HUES6 (cell line): ENCODE data around the gene RNF14.

Experiments
- H3K27ac ChIP-seq: 2 replicates; pipeline ENCODE4 v1.7.0; 2013; ENCODE audit warnings: low read depth, mild to moderate bottlenecking, low read length, inconsistent platforms
- H3K27me3 ChIP-seq: 2 replicates; pipeline ENCODE4 v1.6.1; 2013; ENCODE audit warnings: low read length; ENCODE audit not compliant: control insufficient read depth, insufficient read depth
- H3K36me3 ChIP-seq: 2 replicates; pipeline ENCODE4 v1.6.1; 2013; ENCODE audit warnings: low read length; ENCODE audit not compliant: control insufficient read depth, insufficient read depth
- H3K4me1 ChIP-seq: 2 replicates; pipeline ENCODE4 v1.6.1; 2013; ENCODE audit warnings: low read length; ENCODE audit not compliant: control insufficient read depth, insufficient read depth
- H3K4me3 ChIP-seq: 2 replicates; pipeline ENCODE4 v1.5.1; 2013; ENCODE audit warnings: low read depth, low read length
- H3K9ac ChIP-seq: one replicate; pipeline ENCODE4 v1.6.1; 2013; ENCODE audit warnings: mild to moderate bottlenecking, low read length
- H3K9me3 ChIP-seq: 2 replicates; pipeline ENCODE4 v1.6.1; 2013; ENCODE audit warnings: low read depth, low read length; ENCODE audit not compliant: control insufficient read depth, insufficient read depth

The RNF14 gene

DNA sequence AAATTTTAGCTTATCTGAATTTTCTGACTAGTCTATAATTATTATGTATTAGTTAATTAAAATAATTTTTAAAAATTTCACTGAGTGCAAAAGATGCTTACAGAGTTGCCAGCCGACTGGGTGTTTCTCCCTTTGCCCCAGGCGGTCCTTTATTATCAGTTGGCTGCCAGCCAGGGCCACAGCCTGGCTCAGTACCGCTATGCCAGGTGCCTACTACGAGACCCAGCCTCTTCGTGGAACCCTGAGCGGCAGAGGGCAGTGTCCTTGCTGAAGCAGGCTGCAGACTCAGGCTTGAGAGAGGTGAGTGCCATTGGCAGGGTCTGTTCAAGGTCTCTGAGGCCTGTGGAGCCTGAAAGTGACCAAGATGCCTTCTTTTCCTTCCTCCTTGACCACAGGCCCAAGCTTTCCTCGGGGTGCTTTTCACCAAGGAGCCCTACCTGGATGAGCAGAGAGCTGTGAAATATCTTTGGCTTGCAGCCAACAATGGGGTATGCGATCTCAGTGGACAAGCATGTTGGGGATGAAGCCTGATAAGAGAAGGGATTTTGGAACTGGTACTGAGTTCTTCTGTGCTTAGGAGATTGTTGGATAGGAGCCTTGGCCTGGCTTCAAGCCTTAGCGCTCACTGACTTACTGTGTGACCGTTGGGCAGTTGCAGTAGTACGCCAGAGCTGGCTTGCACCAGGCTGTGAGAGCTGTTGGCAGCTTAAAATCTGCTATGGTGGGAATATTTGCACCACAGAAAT, 34.6 kb upstream of the RNF14 start:
- Histone ChIP-seq H3K27ac (no peak overlapping the region), H3K9ac (no peak overlapping the region), H3K4me1 (no peaks in the 10 kb centered on the region), H3K9me3 (no peaks in the 10 kb centered on the region), H3K36me3 (peaks cover 93% of the 10 kb centered on the region), H3K27me3 (no peaks in the 10 kb centered on the region), H3K4me3 (no peak overlapping the region)

DNA sequence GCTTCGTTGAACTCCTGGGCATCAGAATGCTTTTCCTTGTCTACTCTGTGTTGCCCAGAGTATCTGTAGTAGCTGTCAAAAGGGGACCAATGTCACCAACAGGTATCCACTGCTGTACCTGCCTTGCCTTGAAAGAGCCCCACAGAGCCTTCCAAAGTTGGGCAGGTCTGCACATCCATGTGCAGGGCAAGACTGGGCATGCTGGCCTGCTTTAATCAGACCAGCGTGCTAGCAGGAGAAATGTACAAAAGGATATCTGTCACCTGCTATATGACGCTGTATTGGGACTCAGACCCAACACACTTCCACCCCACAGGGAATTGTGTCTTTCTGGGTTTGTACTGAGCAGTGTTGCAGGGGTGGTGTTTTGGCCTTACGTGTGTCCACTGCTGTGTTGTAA, 33.4 kb upstream of the RNF14 start:
- peaks cover 88% of the 10 kb centered on the region for H3K36me3 ChIP-seq
- H3K27ac ChIP-seq = no peak overlapping the region
- H3K9ac ChIP-seq = no peak overlapping the region
- H3K4me3 ChIP-seq = no peak overlapping the region
- H3K4me1 ChIP-seq = no peaks in the 10 kb centered on the region
- no peaks in the 10 kb centered on the region for H3K27me3 ChIP-seq
- no peaks in the 10 kb centered on the region for H3K9me3 ChIP-seq

GRCh38 chr5:141940695-141941271, 28.1 kb upstream of the RNF14 start:
- H3K4me1 ChIP-seq = peaks cover 9% of the 10 kb centered on the region
- no peak overlapping the region for H3K4me3 ChIP-seq
- H3K27me3 ChIP-seq = no peaks in the 10 kb centered on the region
- H3K9me3 ChIP-seq = no peaks in the 10 kb centered on the region
- H3K27ac ChIP-seq = no peak overlapping the region
- peaks cover 40% of the 10 kb centered on the region for H3K36me3 ChIP-seq
- no peak overlapping the region for H3K9ac ChIP-seq

DNA sequence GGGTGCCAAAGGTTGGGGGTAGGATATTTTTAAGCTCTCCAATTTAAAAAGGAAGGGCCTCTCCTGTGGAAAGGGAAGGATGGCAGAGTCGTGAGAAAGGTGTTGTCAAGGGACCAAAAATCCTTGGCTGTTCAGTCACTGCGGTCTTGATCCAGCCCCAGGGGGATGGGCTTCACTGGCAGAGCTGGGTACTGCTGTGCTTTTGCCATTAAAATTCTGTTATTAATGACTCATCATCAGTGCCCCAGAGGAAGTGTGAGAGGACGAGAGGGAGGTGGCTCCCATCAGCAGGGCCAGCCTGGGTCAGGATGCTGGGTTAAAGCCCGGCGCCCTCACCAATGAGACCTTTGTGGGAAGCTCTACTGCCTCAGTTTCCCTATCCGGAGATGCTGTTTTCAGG, 27.6 kb upstream of the RNF14 start:
- Histone ChIP-seq H3K27me3 (no peaks in the 10 kb centered on the region), H3K4me1 (peaks cover 12% of the 10 kb centered on the region), H3K27ac (no peak overlapping the region), H3K4me3 (no peak overlapping the region), H3K36me3 (peaks cover 35% of the 10 kb centered on the region), H3K9me3 (no peaks in the 10 kb centered on the region), H3K9ac (no peak overlapping the region)

DNA sequence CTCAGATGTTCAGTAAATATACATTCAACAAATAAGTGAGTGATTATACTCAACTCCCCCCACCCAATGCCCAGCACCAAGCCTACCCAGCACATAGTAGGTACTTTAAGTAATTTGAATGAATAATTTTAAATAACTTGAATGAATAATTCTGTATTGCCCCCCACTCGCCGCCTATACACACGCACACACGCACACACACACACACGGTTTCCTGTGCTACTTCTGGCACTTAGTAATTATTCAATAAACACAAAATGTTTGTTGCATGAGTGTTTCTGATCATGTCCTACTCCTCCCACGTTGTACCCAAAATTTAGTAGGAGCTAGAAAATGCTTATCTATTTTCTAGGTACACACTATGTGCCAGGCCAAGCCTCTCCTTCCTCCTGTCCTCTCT, 27.1 kb upstream of the RNF14 start:
- no peak overlapping the region for H3K27ac ChIP-seq
- H3K9ac ChIP-seq = no peak overlapping the region
- H3K27me3 ChIP-seq = no peaks in the 10 kb centered on the region
- H3K4me1 ChIP-seq = peaks cover 12% of the 10 kb centered on the region
- no peaks in the 10 kb centered on the region for H3K9me3 ChIP-seq
- H3K36me3 ChIP-seq = peaks cover 30% of the 10 kb centered on the region
- no peak overlapping the region for H3K4me3 ChIP-seq

- H3K27ac ChIP-seq = no peak overlapping the region
These were observed 26.6 kb upstream of the RNF14 start for GRCh38 chr5:141942185-141942857.

DNA sequence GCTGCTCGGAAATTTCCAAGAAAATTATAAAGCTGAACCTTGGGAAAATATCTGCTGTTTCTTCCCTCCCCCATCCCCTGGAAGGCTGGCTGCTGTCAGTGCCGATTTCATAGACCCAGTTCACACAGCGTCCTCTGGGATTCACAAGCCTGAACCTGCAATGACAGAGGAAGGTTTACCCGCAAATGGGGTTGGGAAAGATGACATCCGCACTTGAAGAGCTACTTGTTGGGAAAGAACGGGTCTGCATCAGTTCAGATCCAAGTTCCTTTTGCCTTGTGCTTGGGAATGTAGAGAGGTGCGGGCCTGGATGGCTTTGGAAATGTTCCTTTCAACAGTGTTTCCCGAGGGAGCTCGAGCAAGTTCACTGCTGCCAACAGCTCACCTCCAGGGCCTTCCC, 24.8 kb upstream of the RNF14 start:
- no peak overlapping the region for H3K27ac ChIP-seq
- H3K9me3 ChIP-seq = no peaks in the 10 kb centered on the region
- H3K4me1 ChIP-seq = peaks cover 12% of the 10 kb centered on the region
- H3K27me3 ChIP-seq = no peaks in the 10 kb centered on the region
- peaks cover 12% of the 10 kb centered on the region for H3K36me3 ChIP-seq
- H3K4me3 ChIP-seq = no peak overlapping the region
- no peak overlapping the region for H3K9ac ChIP-seq

More at GRCh38 chr5:141942185-141942857, 26.6 kb upstream of the RNF14 start:
- Histone ChIP-seq H3K4me1 (peaks cover 12% of the 10 kb centered on the region), H3K9ac (no peak overlapping the region), H3K4me3 (no peak overlapping the region), H3K27me3 (no peaks in the 10 kb centered on the region), H3K36me3 (peaks cover 25% of the 10 kb centered on the region), H3K9me3 (no peaks in the 10 kb centered on the region)

DNA sequence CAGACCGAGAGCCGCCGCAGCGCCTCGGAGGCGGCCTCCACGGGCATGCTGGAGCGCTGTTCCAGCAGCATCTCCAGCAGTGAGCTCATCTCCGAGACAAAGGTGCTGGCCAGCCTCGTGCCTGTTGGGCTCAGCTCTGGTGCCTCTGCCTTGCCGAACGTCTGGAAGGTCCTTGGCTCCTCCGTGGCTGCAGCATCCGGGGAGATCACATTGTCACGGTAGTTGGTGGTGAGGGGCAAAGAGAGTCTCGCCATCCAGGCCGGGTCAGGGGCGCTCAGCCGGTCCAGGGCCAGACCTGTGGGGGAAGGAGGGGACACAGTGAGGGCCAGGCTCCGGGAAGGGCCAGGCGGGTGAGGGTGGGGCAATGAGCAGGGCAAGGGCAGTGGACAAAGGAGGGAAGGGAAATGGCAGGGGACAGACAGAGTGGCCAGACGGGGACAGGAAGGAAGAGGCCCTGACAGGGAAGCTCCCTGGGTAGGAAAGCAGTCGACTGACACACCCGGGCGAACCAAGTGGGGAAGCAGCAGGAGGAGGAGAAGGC, 23.3 kb upstream of the RNF14 start:
- no peak overlapping the region for H3K27ac ChIP-seq
- H3K27me3 ChIP-seq = no peaks in the 10 kb centered on the region
- H3K9ac ChIP-seq = no peak overlapping the region
- no peak overlapping the region for H3K4me3 ChIP-seq
- peaks cover under 1% of the 10 kb centered on the region; the same call in 1 of the 2 replicates for H3K36me3 ChIP-seq
- H3K4me1 ChIP-seq = peaks cover 12% of the 10 kb centered on the region
- H3K9me3 ChIP-seq = no peaks in the 10 kb centered on the region

DNA sequence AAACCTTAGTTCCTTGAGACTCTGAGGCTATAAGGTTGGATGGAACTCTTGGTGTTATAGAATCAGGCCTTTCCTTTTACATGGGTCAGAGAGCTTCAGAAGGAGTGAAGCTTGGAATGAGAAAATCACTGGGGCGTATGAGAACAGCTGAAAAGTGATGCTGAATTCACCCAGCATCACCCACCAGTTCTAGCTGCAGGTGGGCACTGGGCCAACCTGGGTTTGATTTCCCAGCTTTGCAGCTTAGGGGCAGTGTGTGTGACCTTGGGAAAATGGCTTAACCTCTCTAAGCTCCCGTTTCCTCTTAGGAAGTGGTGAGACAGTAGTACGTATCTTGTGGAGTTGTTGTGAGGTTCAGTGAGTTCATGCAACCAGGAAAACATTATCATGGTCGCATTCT, 21.6 kb upstream of the RNF14 start:
- Histone ChIP-seq H3K9me3 (no peaks in the 10 kb centered on the region), H3K27ac (no peak overlapping the region)

GRCh38 chr5:141948812-141949211, 20.1 kb upstream of the RNF14 start:
- no peak overlapping the region for H3K4me3 ChIP-seq
- no peaks in the 10 kb centered on the region for H3K36me3 ChIP-seq
- no peak overlapping the region for H3K27ac ChIP-seq
- H3K9ac ChIP-seq = no peak overlapping the region
- H3K9me3 ChIP-seq = no peaks in the 10 kb centered on the region
- no peaks in the 10 kb centered on the region for H3K27me3 ChIP-seq
- peaks cover 14% of the 10 kb centered on the region for H3K4me1 ChIP-seq

More for the DNA sequence above, 21.6 kb upstream of the RNF14 start:
- Histone ChIP-seq H3K36me3 (no peaks in the 10 kb centered on the region), H3K27me3 (no peaks in the 10 kb centered on the region), H3K9ac (no peak overlapping the region), H3K4me1 (peaks cover 14% of the 10 kb centered on the region), H3K4me3 (no peak overlapping the region)

DNA sequence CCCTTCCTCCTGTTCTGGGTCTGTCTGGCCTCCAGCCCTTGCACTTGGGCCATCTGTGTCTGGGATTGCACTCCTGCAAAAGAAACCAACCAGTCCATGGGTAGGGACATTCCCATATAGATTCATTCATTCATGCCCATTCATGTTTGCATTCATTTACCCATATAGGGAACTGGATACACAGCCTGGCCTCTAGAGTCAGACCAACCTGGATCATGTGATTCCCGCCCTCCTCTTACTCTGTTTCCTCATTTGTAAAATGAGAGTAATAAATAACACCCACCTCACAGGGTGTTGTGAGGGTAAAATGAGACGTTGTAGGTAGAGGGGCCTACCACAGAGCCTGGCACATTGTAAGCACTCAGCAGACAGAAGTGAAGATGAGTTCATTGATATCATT, 19.4 kb upstream of the RNF14 start:
- H3K4me1 ChIP-seq = peaks cover 14% of the 10 kb centered on the region
- H3K27me3 ChIP-seq = no peaks in the 10 kb centered on the region
- H3K4me3 ChIP-seq = no peak overlapping the region
- no peak overlapping the region for H3K9ac ChIP-seq
- H3K9me3 ChIP-seq = no peaks in the 10 kb centered on the region
- no peaks in the 10 kb centered on the region for H3K36me3 ChIP-seq
- no peak overlapping the region for H3K27ac ChIP-seq
